Bronchial epithelial cell (primary cell): Measurements from ENCODE around the gene DGCR6L. TPM values are rescaled to one million over a fixed set of nuclear protein-coding genes. Genes with fewer than 3 reads are reported as not detected.
A peak's percentile ranks its signal among the peaks of the same experiment; 100 is the strongest.
"Not testable (repeated sequence)": the region's sequence is repeated elsewhere in the genome, so short reads cannot be mapped to it uniquely, and the experiment has no call there.

ENCODE experiments used
- DNase-seq: peaks from one replicate; pipeline ENCODE4 v3.0.0-alpha.2; 2010; ENCODE audit warnings: low read depth
- FAIRE-seq: peaks from 2 replicates; lab custom pipeline; 2011; peaks lifted over from hg19 to GRCh38; lab: Jason Lieb, UNC
- H3K27me3 ChIP-seq: 2 replicates; pipeline ENCODE4 v1.5.1; 2011; ENCODE audit warnings: low read length; ENCODE audit not compliant: control insufficient read depth, insufficient read depth
- H3K36me3 ChIP-seq: 2 replicates; pipeline ENCODE4 v1.5.1; 2011; ENCODE audit warnings: low read length; ENCODE audit not compliant: control insufficient read depth, insufficient read depth
- H3K4me3 ChIP-seq: 2 replicates; pipeline ENCODE4 v1.5.1; 2011; ENCODE audit warnings: mild to moderate bottlenecking, low read depth, low read length, control low read depth
- CTCF ChIP-seq: IDR thresholded peaks from 2 replicates; pipeline ENCODE4 v1.5.1; 2011; ENCODE audit warnings: mild to moderate bottlenecking, moderate library complexity, low read length, control low read depth, inconsistent platforms; ENCODE audit not compliant: insufficient read depth, severe bottlenecking
- total RNA-seq: library from RNA; depleted of rRNA; stranded (reverse); fragments of >200 nt; gene quantifications from 2 replicates; pipeline ENCODE4 v1.2.1, GENCODE V29; 2014

Gene DGCR6L
- total RNA-seq, 1 donor from 2014 or later, result 27.4 TPM

DNA sequence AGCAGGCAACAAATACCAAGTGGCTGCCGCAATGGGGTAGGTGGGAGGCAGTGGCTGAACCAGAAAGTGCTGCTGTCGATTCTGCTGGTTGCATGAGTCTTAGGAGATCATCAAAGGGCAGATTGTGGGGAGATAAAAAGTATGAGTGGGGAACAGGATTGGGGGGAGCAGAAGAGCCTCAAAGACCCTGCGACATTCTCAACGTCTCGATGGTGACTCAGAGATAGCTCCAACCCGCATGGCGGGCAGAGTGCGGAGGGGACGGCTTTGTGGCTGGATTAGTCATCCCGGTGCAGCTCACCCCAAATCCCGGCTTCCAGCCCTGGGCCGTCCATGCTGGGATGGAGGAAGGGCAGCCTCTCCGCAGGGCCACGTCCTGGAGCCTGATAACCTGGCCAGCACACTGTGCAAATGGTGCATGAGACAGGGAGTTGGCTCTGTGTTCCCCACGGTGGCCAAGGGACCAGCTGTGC is 40.2 kb downstream of the DGCR6L start:
- Histone ChIP-seq H3K27me3 (peaks cover 1% of the 10 kb centered on the region), H3K4me3 (no peak overlapping the region), H3K36me3 (no peaks in the 10 kb centered on the region)
- no peak for TF ChIP-seq CTCF
- FAIRE-seq (peak; percentile 81), DNase-seq (no peak)

- peak; percentile 52 for FAIRE-seq
- H3K4me3 ChIP-seq, DNase-seq, H3K36me3 ChIP-seq, H3K27me3 ChIP-seq: not testable (repeated sequence)
Observed at GRCh38 chr22:20278726-20279490, 41.0 kb downstream of the DGCR6L start.

DNA sequence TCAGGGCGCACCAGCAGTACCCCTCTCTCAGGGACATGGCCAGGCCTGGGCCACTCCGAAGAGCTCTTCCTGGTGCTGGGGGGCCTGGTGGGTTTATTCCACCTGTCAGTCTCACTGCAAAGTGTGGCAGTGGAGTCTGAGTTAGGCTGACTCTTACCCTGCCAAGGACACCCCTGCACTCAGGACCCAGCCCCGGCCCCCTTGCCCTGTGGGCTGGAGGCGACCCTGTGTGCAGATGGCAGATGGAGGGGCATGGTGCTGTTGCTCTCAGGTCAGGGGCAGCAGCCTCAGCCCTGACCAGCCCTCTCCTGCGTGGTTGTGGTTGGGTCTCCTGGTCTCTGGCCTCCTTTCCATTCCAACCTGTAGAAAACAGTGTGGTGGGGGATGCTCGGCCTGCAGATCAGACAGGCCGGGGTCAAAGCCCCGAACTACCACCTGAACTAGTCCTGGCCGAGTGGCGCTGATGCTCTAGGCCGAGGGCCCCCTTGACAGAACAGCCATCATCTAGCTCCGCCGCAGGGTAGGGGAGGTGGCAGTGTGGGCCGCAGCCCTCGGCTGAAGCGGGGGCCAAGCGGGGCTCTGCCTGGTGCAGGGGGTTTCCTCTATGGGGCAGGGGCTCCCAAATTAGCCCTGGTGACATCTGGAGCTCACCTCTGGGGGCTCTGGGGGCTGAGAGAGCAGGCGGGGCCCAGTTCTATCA is 41.8 kb downstream of the DGCR6L start:
- not testable (repeated sequence) for H3K4me3 ChIP-seq, FAIRE-seq, H3K27me3 ChIP-seq, H3K36me3 ChIP-seq, DNase-seq

GRCh38 chr22:20276468-20276867 is 43.4 kb downstream of the DGCR6L start:
- Histone ChIP-seq H3K36me3 (no peaks in the 10 kb centered on the region), H3K4me3 (no peak overlapping the region), H3K27me3 (peaks cover 1% of the 10 kb centered on the region)
- no peak for DNase-seq
- no peak for FAIRE-seq
- no peak for TF ChIP-seq CTCF

DNA sequence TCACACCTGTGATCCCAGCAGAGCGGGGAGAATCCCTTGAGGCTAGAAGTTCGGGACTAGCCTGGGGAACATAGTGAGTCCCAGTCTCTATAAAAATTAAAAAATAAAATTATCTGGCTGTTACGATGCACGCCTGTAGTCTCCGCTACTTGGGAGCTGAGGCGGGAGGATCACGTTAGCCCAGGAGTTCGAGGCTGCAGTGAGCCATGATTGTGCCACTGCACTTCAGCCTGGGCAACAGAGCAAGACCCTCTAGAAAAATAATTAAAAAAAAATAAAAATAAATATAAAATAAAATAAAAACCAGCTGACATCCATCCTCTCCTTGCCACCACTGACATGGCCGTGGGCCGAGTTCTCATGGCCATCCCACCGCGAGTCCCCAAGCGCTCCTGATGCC is 44.0 kb downstream of the DGCR6L start:
- peaks cover 1% of the 10 kb centered on the region for H3K27me3 ChIP-seq
- FAIRE-seq (no peak), DNase-seq (no peak)
- H3K4me3 ChIP-seq, result no peak overlapping the region
- H3K36me3 ChIP-seq, result no peaks in the 10 kb centered on the region
- no peak for TF ChIP-seq CTCF

- not testable (repeated sequence) for H3K36me3 ChIP-seq, H3K27me3 ChIP-seq, DNase-seq, FAIRE-seq, H3K4me3 ChIP-seq
Observed at GRCh38 chr22:20275325-20275724, 44.5 kb downstream of the DGCR6L start.

DNA sequence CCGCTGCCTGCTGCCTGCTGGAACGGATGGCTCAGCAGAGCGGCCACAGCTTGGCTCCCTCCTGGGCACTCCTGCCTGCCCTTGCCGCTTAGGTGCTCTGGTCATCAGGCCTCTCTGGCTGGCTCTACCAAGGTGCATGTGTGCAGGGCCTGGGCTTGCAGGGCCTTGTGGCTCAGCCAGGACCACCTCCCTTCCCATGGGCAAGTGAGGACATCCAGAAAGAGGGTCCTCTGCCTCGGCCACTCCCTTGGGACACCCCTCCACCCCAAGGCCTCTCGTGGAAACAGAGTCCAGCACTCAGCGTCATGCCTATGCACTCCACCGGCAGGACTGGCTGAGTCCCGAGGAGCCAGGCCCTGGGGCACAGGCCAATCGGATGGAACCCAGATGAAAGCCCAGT is 45.5 kb downstream of the DGCR6L start:
- not testable (repeated sequence) for FAIRE-seq, H3K36me3 ChIP-seq, DNase-seq, H3K27me3 ChIP-seq, H3K4me3 ChIP-seq
